Activated CD8-positive, alpha-beta memory T cell treated with anti-CD3 and anti-CD28 coated beads for 1 hour (primary cell): ENCODE results near the gene FBXW11.

Experiments
- DNase-seq, 2 donors: peaks; one replicate each; pipeline ENCODE4 v3.0.0-alpha.2; 2020; ENCODE audit warnings: low read depth in 1 of 2; ENCODE audit errors: extremely low read depth in 1 of 2

Gene FBXW11

GRCh38 chr5:171872666-171873065 is 133.8 kb downstream of the FBXW11 start:
- no peak for DNase-seq

DNA sequence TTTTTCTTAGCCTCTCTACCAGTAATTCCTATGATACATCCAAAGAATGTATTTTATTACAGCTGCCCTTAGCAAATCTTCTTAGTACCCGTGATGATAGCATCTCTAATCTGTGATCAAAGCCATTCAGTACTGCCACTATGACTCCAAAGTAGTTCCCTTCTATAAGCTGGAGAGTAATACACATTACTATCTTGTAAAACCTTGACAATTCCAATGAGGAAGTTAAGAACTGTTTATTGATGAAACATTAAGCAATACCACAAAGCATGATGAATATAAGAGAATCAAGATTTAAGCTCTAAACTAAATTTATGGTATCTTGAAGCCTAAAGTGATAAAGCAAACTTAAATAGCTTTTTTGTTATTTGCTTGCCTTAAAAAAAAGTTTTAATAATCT is 134.7 kb downstream of the FBXW11 start:
- DNase-seq: no peak

- DNase-seq: no peak
Measured at GRCh38 chr5:171869956-171870355, 136.5 kb downstream of the FBXW11 start.

GRCh38 chr5:171868236-171868635 is 138.2 kb downstream of the FBXW11 start:
- DNase-seq: no peak

GRCh38 chr5:171867786-171868185 is 138.7 kb downstream of the FBXW11 start:
- DNase-seq: no peak

DNA sequence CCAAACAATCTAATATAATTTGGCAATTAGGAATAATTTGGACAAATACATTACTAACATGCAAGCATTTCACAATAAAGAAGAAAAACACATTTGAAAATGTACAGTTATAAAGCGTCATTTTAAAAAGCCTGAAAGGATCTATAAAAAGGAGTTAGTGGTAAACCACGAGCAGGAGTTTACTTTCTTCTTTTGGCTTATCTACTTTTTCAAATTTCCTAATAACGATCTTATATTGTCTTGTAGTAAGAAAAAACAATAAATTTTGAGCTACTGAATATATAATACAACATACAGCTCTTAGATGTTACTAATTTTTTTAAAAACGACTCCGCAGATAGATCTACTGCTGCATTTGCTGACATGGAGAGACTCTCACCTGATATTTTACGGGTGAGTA is 141.0 kb downstream of the FBXW11 start:
- no peak for DNase-seq

DNA sequence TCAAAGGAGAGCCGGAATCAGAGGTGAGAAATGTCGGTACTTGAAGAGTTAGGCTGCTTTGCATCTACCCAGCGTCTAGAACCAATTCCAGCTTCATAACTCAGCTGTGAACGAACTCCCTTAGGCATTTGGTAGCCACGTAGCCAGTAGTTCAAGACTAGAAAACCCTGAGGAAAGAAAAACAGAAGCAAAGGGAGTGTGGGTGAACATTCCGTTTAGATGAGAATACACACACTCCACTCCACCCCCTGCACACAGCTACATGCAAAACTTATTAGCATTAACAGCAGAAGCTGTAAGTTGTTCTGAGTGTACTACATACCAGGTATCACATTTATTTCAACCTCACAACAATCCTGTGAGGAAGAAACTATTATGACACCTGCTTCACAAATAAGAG is 142.5 kb downstream of the FBXW11 start:
- no peak for DNase-seq

- no peak for DNase-seq
Measured at GRCh38 chr5:171862624-171863023, 143.8 kb downstream of the FBXW11 start.

DNA sequence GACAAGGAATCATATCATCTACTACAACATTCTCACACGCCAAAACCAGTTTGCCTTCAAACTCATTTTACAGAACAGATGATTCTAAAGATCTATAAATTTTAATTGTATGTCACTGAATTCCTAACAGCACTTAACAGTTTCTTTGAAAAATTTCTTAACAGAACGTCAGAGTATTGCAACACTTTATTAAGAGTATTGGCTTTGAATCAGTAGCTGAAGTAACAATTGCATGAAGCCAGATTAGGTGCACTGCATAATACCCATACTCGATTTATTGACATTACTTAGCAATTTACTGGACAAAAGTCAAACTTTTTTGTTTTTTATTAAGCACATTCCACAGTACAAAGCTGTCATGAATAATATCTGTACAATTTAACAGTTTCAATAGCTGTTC is 145.1 kb downstream of the FBXW11 start:
- DNase-seq: no peak

- no peak for DNase-seq
Measured at GRCh38 chr5:171858303-171858702, 148.1 kb downstream of the FBXW11 start.

DNA sequence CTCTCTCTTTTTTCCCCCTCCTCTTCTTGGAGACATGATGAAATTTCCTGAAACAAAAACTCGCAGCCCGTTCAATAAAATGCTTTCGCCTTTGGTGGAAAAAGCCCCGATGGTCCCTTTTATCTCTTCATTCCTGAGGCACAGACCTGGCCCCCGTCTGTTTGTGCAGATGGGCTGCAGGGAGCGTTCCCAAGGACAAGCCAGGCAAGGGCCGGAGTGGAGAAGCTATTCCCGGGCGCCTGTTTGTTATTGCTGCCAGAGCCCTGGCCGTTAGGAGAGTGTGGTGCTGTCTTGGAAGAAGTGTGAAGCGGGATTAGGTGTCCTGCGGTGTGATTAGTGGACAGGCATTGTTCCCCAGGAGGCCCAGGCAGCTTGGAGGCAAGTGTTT is 149.0 kb downstream of the FBXW11 start:
- no peak for DNase-seq

- DNase-seq: no peak
Measured at GRCh38 chr5:171855798-171856763, 150.4 kb downstream of the FBXW11 start.

GRCh38 chr5:171855265-171855664 is 151.2 kb downstream of the FBXW11 start:
- DNase-seq: no peak

DNA sequence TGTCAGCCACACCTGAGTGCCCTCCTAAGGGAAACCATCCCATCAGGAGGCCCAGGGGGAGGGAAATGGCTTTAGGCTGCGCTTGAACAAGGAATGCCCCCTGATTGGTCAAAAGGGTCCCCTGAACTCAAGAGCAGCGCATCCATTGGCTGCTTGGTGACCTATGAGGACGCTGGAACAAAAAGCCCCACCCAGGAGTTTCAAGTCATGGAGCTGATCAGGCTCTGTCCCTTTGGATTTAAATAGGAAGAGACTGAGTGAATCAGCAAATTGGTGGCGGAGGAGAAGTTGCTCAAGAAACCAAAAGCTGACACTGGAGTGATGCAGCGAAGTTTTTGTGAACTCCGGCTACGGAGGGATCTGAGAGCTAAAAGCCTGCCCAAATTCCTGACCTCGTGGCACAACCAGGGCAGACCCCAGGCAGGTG is 154.2 kb downstream of the FBXW11 start:
- no peak for DNase-seq

DNA sequence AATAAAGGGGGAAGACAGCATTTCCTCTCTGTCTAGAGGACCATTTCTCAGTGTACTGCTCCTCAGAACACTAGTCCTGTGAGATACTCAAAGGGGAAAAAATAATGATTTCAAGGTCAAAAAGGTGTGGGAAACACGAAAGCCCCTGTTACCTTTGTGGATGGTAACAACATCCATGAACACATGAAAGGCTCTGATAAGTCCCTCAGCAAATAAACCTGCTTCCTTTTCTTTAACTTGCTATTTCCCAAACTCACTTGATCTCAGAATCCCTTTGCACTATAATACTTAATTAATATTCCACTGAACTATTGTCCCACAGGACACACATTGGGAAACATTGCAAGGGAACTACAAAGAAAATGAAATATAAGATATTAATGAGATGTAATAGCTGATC is 155.2 kb downstream of the FBXW11 start:
- DNase-seq: no peak

DNA sequence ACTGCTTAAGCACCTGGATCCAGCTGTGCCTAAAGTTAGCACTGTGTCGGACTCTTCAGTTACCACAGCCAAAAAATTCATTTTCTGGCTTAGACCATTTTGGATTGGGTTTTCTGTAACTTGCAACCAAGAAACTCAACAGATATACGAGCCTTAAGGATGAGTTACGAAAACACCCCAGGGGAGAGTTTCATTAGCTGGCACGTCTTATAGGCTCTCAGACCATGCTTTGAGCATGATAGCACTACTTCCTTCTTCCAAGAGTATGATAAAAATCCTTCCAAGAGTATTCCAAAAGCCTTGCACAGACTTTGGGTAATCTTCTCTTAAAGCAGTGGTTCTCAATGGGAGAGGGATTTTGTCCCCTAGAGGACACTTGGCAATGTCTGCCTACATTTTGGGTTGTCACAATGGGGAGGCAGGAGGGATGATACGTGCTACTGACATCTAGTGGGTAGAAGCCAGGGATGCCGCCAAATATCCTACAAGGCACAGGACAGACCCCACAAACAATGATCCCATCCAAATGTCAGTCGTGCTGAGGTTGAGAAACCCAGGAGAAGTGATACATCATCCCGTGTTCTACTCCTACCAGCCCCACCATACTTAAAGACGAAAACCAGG is 156.0 kb downstream of the FBXW11 start:
- DNase-seq: no peak

DNA sequence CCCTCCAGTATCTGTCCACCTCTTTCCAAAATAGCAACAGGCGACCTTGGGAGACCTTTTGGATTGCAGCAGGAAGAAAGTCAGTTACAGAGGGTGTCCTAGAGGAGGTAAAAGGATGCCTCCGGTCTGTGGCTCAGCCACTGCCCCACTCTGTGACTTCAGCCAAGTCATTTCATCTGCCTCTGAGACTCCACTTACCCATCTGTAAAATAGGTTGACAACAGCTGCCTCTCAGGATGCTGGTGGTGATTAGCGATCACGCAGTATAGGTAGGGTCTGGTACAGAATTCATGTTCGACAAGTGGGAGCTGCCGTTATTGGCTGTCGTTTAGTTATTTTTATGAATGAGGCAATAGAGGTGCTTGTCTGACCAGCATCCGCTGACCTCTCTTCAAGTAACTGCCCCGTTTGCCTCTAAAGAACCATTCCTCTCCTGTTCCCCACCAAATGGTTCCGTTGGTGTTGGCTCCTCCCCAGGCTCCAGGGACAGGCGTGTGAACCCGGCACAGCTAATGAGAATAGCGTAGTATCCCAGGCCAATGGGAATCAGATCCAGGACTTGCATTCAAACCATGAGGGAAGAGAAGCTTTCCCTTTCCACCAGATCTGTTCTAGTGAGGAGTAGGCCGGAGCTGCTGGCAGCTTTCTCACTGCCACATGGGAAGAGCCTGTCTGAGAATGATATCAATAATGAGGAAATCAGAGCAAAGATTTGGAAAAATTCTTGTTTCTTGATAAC is 156.7 kb downstream of the FBXW11 start:
- DNase-seq: no peak

DNA sequence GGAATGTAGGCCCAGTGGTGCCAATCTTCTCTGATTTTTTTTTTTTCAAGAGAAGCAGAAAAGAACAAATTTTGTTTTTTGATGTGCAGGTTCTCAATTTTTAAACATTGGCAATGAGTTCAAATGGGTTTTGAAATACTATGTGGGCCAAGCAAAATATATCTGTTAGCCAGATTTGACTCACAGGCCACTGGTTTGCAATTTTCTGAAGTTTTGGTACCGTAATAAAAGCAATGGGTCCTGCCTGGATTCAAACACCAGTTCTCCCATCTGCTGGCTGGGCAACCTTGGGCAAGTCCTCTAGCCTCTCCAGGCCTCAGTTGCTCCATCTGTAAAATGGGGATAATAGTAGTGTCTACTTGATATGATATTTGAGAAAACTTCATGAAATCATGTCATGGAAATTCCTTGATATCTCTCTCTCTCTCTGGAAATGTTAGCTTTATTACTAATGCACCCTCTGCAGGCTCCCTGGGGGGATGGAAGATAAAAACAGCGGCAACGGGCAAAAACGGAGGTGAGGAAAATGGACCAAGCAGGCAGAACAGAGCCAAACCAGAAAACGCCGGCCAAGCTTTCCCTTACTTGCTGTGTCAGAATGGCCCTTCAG is 157.4 kb downstream of the FBXW11 start:
- no peak for DNase-seq

GRCh38 chr5:171848486-171848885 is 158.0 kb downstream of the FBXW11 start:
- no peak for DNase-seq

- DNase-seq: no peak
Measured at GRCh38 chr5:171848006-171848405, 158.4 kb downstream of the FBXW11 start.

DNA sequence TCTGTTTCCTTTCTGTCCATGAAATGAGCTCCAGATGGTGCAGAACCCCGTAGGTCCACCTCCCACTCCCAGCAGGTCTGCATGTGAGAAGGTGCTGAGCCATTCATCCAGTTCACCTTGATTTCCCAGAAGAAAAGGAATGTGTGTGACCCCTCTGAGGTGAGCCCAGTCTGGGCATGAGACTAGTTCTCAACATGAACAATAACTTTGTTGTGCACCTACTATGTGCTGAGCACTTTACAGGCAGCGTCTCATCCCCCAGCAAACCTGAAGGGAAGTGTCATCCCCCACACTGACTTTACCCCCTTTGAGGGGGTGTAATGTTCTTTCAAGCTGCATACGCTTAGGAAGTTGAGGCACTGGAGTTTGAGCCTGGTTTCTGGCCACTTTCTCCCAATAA is 159.4 kb downstream of the FBXW11 start:
- no peak for DNase-seq
